Parathyroid adenoma (tissue), 2 donors: ENCODE data around the gene RFC4.

Source experiments
- H2AFZ ChIP-seq: fragments of 300-600 bp; sonication (generic); one replicate; pipeline ENCODE4 v1.7.0; 2017; ENCODE audit warnings: antibody characterized with exemption, mild to moderate bottlenecking
- H3K27ac ChIP-seq: fragments of 300-600 bp; sonication (generic); one replicate; pipeline ENCODE4 v1.7.0; 2017
- H3K27me3 ChIP-seq: fragments of 300-600 bp; sonication (generic); one replicate; pipeline ENCODE4 v1.7.0; 2017; ENCODE audit warnings: low read length; ENCODE audit not compliant: control insufficient read depth, insufficient read depth
- H3K36me3 ChIP-seq: fragments of 300-600 bp; sonication (generic); one replicate; pipeline ENCODE4 v1.7.0; 2017; ENCODE audit warnings: low read length; ENCODE audit not compliant: control insufficient read depth, insufficient read depth
- H3K4me1 ChIP-seq: fragments of 300-600 bp; sonication (generic); one replicate; pipeline ENCODE4 v1.7.0; 2017; ENCODE audit warnings: control low read depth
- H3K4me2 ChIP-seq: fragments of 300-600 bp; sonication (generic); one replicate; pipeline ENCODE4 v1.7.0; 2017; ENCODE audit warnings: low read length
- H3K4me3 ChIP-seq: fragments of 300-600 bp; sonication (generic); one replicate; pipeline ENCODE4 v1.7.0; 2017; ENCODE audit warnings: low read depth, low read length
- H3K79me2 ChIP-seq: fragments of 300-600 bp; sonication (generic); one replicate; pipeline ENCODE4 v1.7.0; 2017; ENCODE audit warnings: control low read depth
- H3K9ac ChIP-seq: fragments of 300-600 bp; sonication (generic); one replicate; pipeline ENCODE4 v1.7.0; 2017; ENCODE audit warnings: mild to moderate bottlenecking
- H3K9me3 ChIP-seq: fragments of 300-600 bp; sonication (generic); one replicate; pipeline ENCODE4 v1.7.0; 2017; ENCODE audit warnings: low read length; ENCODE audit not compliant: control insufficient read depth
- TF ChIP-seq, protein P1 (sequence below): fragments of 300-600 bp; sonication (generic); IDR thresholded peaks from one replicate; pipeline ENCODE4 v1.7.0; 2017; ENCODE audit warnings: antibody characterized with exemption, mild to moderate bottlenecking
- donor health status: primary hyperparathyroidism.

The RFC4 gene

DNA sequence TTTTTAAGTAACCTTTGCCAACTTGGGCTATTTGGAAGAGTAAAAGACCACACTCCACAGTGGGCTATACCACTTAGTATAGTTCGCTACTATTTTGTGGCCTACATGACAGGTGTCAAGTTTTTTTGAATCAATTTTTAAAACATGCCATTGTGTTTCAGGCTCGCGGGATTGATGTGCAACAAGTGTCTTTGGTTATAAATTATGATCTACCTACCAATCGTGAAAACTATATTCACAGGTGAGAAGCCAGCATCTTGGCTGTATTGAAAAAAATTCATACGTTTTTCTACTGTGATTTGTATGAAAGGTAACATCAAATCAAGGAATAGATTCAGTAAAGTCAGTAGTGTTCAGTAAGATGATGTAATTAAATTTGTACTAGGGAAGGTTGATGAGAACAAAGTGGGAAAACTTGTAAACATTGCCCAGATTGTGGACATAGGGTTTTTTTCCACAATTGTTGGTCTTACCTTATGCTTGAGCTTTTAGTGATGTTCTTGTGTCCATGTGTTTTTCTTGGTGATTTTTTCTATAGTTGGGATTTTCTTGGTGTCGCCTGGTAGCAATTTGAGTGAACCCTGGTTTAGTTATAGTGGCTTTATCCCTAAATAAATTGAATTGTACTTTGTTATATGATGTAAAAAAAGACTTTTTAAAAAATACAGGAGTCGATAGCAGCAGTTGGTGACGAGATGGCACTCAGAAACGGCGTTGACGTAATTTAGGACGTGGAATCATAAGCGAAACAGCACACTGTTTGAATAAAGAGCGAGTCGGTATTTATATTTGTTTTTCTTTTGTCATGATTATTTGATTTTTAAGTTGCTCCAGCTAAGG, 18.4 kb downstream of the RFC4 start:
- TF ChIP-seq, protein P1, sequence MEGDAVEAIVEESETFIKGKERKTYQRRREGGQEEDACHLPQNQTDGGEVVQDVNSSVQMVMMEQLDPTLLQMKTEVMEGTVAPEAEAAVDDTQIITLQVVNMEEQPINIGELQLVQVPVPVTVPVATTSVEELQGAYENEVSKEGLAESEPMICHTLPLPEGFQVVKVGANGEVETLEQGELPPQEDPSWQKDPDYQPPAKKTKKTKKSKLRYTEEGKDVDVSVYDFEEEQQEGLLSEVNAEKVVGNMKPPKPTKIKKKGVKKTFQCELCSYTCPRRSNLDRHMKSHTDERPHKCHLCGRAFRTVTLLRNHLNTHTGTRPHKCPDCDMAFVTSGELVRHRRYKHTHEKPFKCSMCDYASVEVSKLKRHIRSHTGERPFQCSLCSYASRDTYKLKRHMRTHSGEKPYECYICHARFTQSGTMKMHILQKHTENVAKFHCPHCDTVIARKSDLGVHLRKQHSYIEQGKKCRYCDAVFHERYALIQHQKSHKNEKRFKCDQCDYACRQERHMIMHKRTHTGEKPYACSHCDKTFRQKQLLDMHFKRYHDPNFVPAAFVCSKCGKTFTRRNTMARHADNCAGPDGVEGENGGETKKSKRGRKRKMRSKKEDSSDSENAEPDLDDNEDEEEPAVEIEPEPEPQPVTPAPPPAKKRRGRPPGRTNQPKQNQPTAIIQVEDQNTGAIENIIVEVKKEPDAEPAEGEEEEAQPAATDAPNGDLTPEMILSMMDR = no peak
- no peak overlapping the region for H3K27ac ChIP-seq
- no peaks in the 10 kb centered on the region for H3K27me3 ChIP-seq
- H3K9ac ChIP-seq = no peak overlapping the region
- H2AFZ ChIP-seq = no peak overlapping the region
- H3K79me2 ChIP-seq = peaks cover 19% of the 10 kb centered on the region
- H3K4me2 ChIP-seq = peak overlapping the region; percentile 13
- H3K4me1 ChIP-seq = peaks cover 20% of the 10 kb centered on the region
- no peak overlapping the region for H3K4me3 ChIP-seq
- peaks cover 7% of the 10 kb centered on the region for H3K36me3 ChIP-seq
- H3K9me3 ChIP-seq = no peaks in the 10 kb centered on the region

DNA sequence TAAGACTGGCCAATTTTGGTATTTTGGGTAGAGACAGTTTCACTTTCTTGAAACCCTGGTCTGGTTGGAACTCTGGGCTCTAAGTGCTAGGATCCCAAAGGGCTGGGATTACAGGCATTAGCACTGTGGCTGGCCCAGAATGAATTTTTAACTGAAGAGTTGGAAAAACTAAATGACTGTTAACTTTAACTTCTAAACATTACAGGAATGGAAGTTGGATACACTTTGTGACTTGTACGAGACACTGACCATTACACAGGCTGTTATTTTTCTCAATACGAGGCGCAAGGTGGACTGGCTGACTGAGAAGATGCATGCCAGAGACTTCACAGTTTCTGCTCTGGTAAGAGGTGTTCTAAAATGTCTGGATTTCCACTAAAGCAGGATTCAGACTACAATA, 19.4 kb downstream of the RFC4 start:
- H3K4me1 ChIP-seq = peaks cover 20% of the 10 kb centered on the region
- H3K9me3 ChIP-seq = no peaks in the 10 kb centered on the region
- H3K4me2 ChIP-seq = no peak overlapping the region
- H3K36me3 ChIP-seq = peaks cover 7% of the 10 kb centered on the region
- TF ChIP-seq, protein P1 = no peak
- H2AFZ ChIP-seq = no peak overlapping the region
- H3K27ac ChIP-seq = peak overlapping the region; percentile 3
- no peak overlapping the region for H3K9ac ChIP-seq
- H3K27me3 ChIP-seq = no peaks in the 10 kb centered on the region
- peaks cover 19% of the 10 kb centered on the region for H3K79me2 ChIP-seq
- H3K4me3 ChIP-seq = no peak overlapping the region

GRCh38 chr3:186785495-186786018, 20.7 kb downstream of the RFC4 start:
- Histone ChIP-seq H3K4me1 (peaks cover 20% of the 10 kb centered on the region), H3K79me2 (peaks cover 19% of the 10 kb centered on the region), H3K9me3 (no peaks in the 10 kb centered on the region), H3K27me3 (no peaks in the 10 kb centered on the region), H3K9ac (no peak overlapping the region), H3K4me2 (peak overlapping the region; percentile 98), H3K36me3 (peaks cover 7% of the 10 kb centered on the region), H2AFZ (no peak overlapping the region), H3K4me3 (peak overlapping the region; percentile 99), H3K27ac (no peak overlapping the region)
- TF ChIP-seq, protein P1 = no peak

GRCh38 chr3:186784820-186785494, 21.3 kb downstream of the RFC4 start:
- Histone ChIP-seq H3K27me3 (no peaks in the 10 kb centered on the region), H3K36me3 (peaks cover 7% of the 10 kb centered on the region), H2AFZ (no peak overlapping the region), H3K9me3 (no peaks in the 10 kb centered on the region), H3K4me2 (peak overlapping the region; percentile 98), H3K27ac (peak overlapping the region; percentile 100), H3K9ac (no peak overlapping the region), H3K79me2 (peaks cover 19% of the 10 kb centered on the region), H3K4me1 (peaks cover 20% of the 10 kb centered on the region), H3K4me3 (peak overlapping the region; percentile 99)
- TF ChIP-seq, protein P1 = no peak
